HUDEP-2 (cell line): ENCODE data around the gene KRTAP19-8.

Experiments used
- DNase-seq, 76 experiments: peaks; one replicate each; lab custom pipeline; 2025; ENCODE audit not compliant: unreplicated experiment in 76 of 76; lab: John Stamatoyannopoulos, UW

The KRTAP19-8 gene

DNA sequence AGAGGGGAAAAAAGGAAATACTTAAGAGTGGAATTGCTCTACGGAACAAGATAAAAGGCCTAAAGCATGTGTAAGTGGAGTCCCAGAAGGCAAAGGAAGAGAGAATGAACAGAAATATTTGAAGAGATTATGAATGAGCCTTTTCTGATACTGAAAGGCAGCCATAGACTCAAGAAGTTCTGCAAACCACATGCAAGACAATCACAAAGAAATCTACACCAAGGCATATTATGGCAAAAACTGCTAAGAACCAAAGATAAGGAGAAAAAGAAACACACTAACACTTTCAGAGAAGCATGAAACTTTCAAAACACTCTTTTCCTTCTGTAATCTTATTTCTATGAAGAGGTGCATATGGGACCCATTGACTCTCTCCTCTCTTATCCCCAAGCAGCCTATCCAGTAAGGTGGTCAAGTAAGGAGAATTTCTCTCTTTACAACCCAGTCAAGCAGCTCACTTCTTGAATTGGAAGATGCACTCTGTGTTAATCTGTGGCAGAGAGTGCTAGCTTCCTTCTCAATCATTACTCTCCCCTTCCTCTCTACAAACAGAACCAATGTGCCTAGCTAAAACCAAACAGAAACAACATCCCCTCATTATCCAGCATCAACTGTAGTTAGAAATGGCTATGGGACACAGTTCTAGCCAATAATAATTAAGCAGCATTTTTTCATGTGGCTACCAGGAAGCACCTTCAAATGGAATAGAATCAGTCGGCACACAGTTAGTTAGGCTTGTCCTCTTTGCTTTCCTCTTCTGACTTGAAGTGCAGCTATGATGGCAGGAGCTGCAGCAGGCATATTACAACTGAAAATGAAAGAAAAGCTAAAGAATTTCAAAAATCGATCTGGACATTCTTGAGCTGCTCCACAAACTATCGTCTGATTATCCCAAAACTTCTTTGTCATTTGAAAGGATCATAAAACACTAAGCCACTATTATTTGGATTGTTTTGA, 25.9 kb downstream of the KRTAP19-8 start:
- no peak for DNase-seq

DNA sequence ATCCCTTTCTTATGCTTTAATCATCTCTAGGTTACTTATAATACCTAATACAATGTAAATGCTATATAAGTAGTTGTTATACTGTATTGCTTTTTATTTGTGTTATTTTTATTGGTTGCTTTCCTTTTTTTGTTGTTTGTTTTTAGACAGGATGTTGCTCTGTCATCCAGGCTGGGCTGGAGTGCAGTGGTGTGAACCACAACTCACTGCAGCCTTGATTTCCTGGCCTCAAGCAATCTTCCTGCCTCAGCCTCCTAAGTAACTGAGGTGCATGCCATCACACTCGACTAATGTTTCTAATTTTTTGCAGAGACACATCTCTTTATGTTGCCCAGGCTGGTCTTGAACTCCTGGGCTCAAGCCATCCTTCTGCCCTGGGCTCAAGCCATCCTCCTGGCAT, 26.9 kb downstream of the KRTAP19-8 start:
- DNase-seq, result no peak

DNA sequence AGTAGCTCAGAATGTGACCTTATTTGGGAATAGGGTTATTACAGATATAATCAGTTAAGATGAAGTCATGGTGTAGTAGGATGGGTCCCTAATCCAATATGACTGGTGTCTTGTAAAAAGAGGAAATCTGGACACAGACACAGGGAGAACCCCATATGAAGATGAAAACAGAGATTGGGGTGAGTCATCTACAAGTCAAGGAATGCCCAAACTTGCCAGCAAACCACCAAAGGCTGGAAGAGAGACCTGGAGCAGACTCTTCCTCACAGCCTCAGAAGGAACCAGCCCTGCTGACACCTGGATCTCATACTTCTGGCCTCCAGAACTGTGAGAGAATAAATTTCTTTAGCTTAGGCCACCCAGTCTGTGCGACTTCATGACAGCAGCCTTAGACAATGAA, 29.9 kb downstream of the KRTAP19-8 start:
- DNase-seq, result no peak

DNA sequence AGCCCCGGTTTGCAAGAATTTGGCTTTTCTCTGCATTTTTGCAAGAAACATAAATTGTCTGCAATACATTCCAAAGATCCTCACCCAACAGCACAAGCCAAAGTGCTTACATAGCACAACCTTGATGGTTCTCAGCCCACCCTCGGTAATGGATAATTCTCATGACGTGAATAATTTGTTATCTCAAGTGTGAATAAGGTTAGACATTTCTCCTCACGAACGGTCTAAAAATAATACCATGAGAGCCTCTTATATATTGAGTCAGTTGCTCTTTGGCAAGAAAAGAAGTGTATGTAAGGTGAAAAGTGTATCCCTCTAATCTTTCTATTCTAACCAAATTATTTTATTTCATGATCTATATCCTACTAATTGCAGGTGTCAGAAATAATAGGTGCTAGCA, 33.3 kb downstream of the KRTAP19-8 start:
- no peak for DNase-seq

DNA sequence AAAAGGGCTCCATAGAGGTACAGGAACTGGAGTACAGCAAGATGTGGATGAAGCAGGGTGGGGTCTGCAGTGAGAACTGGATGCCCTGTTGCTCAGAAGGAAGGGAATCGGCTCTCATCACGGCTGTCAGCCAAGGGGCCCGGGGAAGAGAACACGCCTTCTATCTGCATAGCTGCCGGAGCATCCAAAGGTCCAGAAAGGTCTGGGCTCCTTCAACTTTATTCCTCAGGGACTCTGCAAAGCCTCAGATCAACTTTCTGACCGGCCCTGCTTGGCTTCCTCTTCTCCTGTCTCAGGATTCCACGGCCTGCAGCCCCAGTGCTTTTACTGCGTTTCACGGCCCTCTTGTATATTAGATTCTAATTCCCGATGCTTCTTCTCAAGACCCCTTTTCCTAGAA, 34.8 kb downstream of the KRTAP19-8 start:
- DNase-seq, result no peak

DNA sequence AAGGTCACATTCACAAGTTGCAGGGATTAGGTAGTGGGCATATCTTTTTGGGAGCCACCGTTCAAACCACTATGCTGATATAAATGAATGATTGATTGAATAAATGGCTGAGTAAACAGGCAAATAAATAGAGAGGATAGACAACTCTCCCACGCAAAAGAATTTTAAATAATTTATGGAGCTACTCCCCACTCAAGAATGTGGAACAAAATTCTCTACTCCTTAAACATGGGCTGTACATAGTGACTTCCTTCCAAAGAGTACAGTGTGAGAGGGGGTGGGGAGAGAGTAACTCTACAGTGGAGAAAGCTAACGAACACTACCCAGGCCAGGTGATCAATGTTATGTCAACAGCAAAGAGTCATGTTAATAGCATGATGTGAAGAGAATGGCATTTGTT, 40.7 kb downstream of the KRTAP19-8 start:
- DNase-seq, result no peak

DNA sequence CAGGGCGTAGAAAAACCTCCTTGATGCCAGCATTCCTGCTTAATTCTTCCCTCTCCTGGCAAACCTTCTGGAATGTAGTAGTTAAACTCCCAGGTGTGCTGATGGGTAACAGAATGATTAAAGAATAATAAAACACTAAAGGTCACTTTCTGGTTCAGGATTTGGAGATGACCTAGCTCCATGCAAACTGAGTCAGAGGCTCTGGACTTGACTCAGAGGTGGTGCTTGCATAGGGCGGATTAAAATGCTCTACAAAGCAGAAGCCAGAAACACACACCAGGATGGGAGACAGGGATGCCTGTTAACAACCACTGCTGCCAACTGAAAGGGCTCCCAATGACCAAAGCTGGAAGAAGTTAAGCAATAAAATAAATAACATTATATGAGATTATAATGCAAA, 41.5 kb downstream of the KRTAP19-8 start:
- DNase-seq, result no peak

DNA sequence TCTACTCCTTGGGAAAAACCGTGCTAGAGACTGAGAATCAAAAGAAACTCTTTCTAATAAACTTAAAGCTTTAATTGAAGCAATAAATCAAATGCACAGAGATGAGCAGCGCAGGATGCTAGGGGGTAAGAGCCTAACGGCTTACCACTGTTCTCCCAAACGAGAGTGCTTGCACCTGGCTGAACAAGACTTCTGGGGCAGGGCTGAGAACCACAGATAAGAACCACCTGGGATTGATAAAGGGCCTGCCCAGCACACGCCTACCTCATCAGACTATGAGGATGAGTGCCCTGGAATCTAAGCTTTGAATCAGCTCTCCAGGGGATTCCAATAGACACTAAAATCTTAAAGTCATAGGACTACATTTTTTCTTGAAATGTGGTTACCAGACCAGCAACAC, 43.3 kb downstream of the KRTAP19-8 start:
- no peak for DNase-seq

DNA sequence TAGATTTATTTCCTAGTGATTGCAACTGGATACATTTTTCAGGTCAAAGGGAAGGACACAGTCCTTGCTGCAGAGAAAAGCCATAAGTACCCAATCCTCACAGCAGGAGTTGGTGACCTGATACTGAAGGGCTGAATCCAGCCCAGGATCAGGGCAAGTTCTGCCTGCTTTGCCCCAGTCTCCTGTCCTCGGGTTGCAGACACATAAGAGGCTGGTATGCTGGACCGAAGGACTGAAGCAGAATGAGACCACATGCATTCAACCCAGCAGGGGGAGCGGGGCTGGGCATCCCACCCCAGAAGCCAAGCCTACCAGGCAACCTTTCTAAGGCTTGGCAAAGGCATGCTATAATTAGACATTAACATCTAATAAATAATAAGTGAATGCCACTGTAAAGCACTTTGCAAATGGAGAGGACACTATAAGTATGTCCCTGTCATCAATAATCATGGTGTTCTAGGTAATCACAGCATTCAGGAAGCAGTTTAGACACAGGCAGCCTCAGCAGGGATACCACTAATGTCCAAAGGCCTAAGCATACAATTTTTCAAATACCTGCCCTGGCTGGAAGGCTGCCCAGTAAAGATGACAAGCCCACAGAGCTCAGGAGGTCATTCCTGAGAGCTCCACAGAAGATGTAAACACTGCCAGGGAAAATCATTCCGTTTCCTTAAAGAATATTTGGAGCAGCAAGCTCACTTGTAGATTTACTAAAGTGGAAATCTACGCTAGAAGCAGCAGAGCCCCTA, 47.6 kb downstream of the KRTAP19-8 start:
- no peak for DNase-seq

DNA sequence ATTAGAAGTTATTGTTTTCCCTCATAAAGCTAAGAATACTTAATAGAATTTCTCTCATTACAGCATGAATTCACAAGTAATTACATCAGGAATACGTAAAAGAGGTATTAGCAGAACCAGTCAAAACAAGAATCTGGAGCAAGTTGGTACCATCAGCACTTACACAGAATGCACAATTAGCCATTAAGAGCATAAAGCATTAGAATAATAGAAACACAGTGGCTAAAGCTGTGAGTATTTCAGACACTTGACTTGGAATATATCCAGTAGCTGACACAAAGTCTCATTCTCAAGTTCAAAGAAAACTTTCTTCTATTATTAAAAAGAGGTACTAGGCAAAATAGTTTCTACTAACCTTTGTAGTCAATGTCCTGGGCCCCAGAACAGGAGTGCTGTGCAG, 49.6 kb downstream of the KRTAP19-8 start:
- DNase-seq, result no peak
